H9 (cell line): ENCODE measurements around the gene LOXL1. TPM values are rescaled to one million over a fixed set of nuclear protein-coding genes. Genes with fewer than 3 reads are reported as not detected.

ENCODE experiments used
- DNase-seq: peaks from one replicate; pipeline ENCODE4 v3.0.0-alpha.2; 2017
- H2AFZ ChIP-seq: one replicate; pipeline ENCODE4 v1.6.1; 2013; ENCODE audit warnings: mild to moderate bottlenecking, low read length, control low read depth, moderate library complexity
- H2AK5ac ChIP-seq: 2 replicates; pipeline ENCODE4 v1.6.1; 2013; ENCODE audit warnings: low read length, control low read depth, mixed read lengths; ENCODE audit not compliant: insufficient read length
- H2BK120ac ChIP-seq: one replicate; pipeline ENCODE4 v1.6.1; 2013; ENCODE audit warnings: low read depth, mild to moderate bottlenecking, low read length, control low read depth, inconsistent platforms; ENCODE audit not compliant: poor library complexity, severe bottlenecking
- H2BK12ac ChIP-seq: 2 replicates; pipeline ENCODE4 v1.6.1; 2013; ENCODE audit warnings: low read length, control low read depth, mixed read lengths, low read depth; ENCODE audit not compliant: insufficient read length
- H2BK15ac ChIP-seq: 2 replicates; pipeline ENCODE4 v1.6.1; 2013; ENCODE audit warnings: low read depth, low read length, control low read depth
- H2BK20ac ChIP-seq: one replicate; pipeline ENCODE4 v1.6.1; 2013; ENCODE audit warnings: low read depth, mild to moderate bottlenecking, low read length, control low read depth, inconsistent platforms; ENCODE audit not compliant: poor library complexity, severe bottlenecking
- H2BK5ac ChIP-seq: 2 replicates; pipeline ENCODE4 v1.6.1; 2013; ENCODE audit warnings: low read length, control low read depth, mixed read lengths; ENCODE audit not compliant: insufficient read length
- H3K14ac ChIP-seq: 2 replicates; pipeline ENCODE4 v1.6.1; 2013; ENCODE audit warnings: low read length, control low read depth; ENCODE audit not compliant: insufficient read depth
- H3K18ac ChIP-seq: 2 replicates; pipeline ENCODE4 v1.6.1; 2013; ENCODE audit warnings: low read depth, mild to moderate bottlenecking, mixed read lengths, low read length, control low read depth; ENCODE audit not compliant: insufficient read length
- H3K23ac ChIP-seq: 2 replicates; pipeline ENCODE4 v1.6.1; 2013; ENCODE audit warnings: low read length, control low read depth, mixed read lengths, low read depth; ENCODE audit not compliant: insufficient read length
- H3K23me2 ChIP-seq: 2 replicates; pipeline ENCODE4 v1.6.1; 2013; ENCODE audit warnings: low read depth, mild to moderate bottlenecking, mixed read lengths, low read length, control low read depth; ENCODE audit not compliant: insufficient read length, poor library complexity, severe bottlenecking
- H3K27ac ChIP-seq: 2 replicates; pipeline ENCODE4 v1.5.1; 2013; ENCODE audit warnings: low read length, control low read depth, mixed read lengths, low read depth; ENCODE audit not compliant: insufficient read length
- H3K27me3 ChIP-seq: 2 replicates; pipeline ENCODE4 v1.6.1; 2013; ENCODE audit warnings: low read length, control low read depth, inconsistent platforms; ENCODE audit not compliant: insufficient read depth
- H3K4ac ChIP-seq: 2 replicates; pipeline ENCODE4 v1.6.1; 2013; ENCODE audit warnings: low read depth, mild to moderate bottlenecking, control low read depth, inconsistent platforms, low read length, moderate library complexity
- H3K4me1 ChIP-seq: 2 replicates; pipeline ENCODE4 v1.6.1; 2013; ENCODE audit warnings: low read length, control low read depth, inconsistent platforms; ENCODE audit not compliant: insufficient read depth
- H3K4me2 ChIP-seq: 2 replicates; pipeline ENCODE4 v1.6.1; 2013; ENCODE audit warnings: low read length, control low read depth, mixed read lengths; ENCODE audit not compliant: insufficient read length, insufficient read depth
- H3K56ac ChIP-seq: 2 replicates; pipeline ENCODE4 v1.6.1; 2013; ENCODE audit warnings: low read depth, mild to moderate bottlenecking, mixed read lengths, low read length, control low read depth; ENCODE audit not compliant: insufficient read length
- H3K79me1 ChIP-seq: 2 replicates; pipeline ENCODE4 v1.6.1; 2013; ENCODE audit warnings: low read depth, mild to moderate bottlenecking, moderate library complexity, low read length, control low read depth, inconsistent platforms; ENCODE audit not compliant: insufficient read depth, poor library complexity, severe bottlenecking
- H3K79me2 ChIP-seq: 2 replicates; pipeline ENCODE4 v1.6.1; 2013; ENCODE audit warnings: low read length, control low read depth, inconsistent platforms; ENCODE audit not compliant: insufficient read depth
- H3K9ac ChIP-seq: 2 replicates; pipeline ENCODE4 v1.6.1; 2013; ENCODE audit warnings: low read length, control low read depth, mixed read lengths; ENCODE audit not compliant: insufficient read length; ENCODE audit errors: extremely low read depth
- H3K9me3 ChIP-seq: one replicate; pipeline ENCODE4 v1.6.1; 2013; ENCODE audit warnings: low read depth, low read length, inconsistent platforms; ENCODE audit not compliant: control insufficient read depth
- H3T11ph ChIP-seq: one replicate; pipeline ENCODE4 v1.6.1; 2013; ENCODE audit warnings: mild to moderate bottlenecking, low read length, control low read depth, inconsistent platforms
- H4K20me1 ChIP-seq: one replicate; pipeline ENCODE4 v1.6.1; 2013; ENCODE audit not compliant: control insufficient read depth, insufficient read length, insufficient read depth
- H4K5ac ChIP-seq: 2 replicates; pipeline ENCODE4 v1.6.1; 2013; ENCODE audit warnings: low read depth, mild to moderate bottlenecking, mixed read lengths, low read length, control low read depth; ENCODE audit not compliant: insufficient read length
- H4K8ac ChIP-seq: replicated peaks from 2 replicates; pipeline ENCODE4 v1.6.1; 2013; ENCODE audit warnings: low read length, control low read depth, mixed read lengths, low read depth; ENCODE audit not compliant: insufficient read length
- H4K91ac ChIP-seq: 2 replicates; pipeline ENCODE4 v1.6.1; 2013; ENCODE audit warnings: low read depth, mild to moderate bottlenecking, moderate library complexity, mixed read lengths, low read length, control low read depth; ENCODE audit not compliant: insufficient read length
- H3K27ac Mint-ChIP-seq, 3 experiments: 2 replicates in 2 of 3; 3 replicates in 1 of 3; pipeline ENCODE4 v1.8.0; 2020 to 2021; ENCODE audit warnings: mixed read lengths in 3 of 3, mild to moderate bottlenecking in 1 of 3, moderate library complexity in 1 of 3
- H3K27me3 Mint-ChIP-seq: 2 replicates; pipeline ENCODE4 v1.8.0; 2021; ENCODE audit warnings: low read depth, mild to moderate bottlenecking, moderate library complexity, mixed read lengths
- H3K36me3 Mint-ChIP-seq, 3 experiments: 2 replicates in 2 of 3; 3 replicates in 1 of 3; pipeline ENCODE4 v1.8.0; 2020 to 2021; ENCODE audit warnings: low read depth in 3 of 3, mixed read lengths in 3 of 3; ENCODE audit not compliant: insufficient read depth in 1 of 3
- H3K4me1 Mint-ChIP-seq, 2 experiments: 2 replicates each; pipeline ENCODE4 v1.8.0; 2020; ENCODE audit warnings: mixed read lengths in 2 of 2
- H3K4me3 Mint-ChIP-seq, 2 experiments: 2 replicates in 1 of 2; 3 replicates in 1 of 2; pipeline ENCODE4 v1.8.0; 2020 to 2021; ENCODE audit warnings: mild to moderate bottlenecking in 2 of 2, mixed read lengths in 2 of 2, moderate library complexity in 1 of 2
- H3K9me3 Mint-ChIP-seq, 2 experiments: 2 replicates in 1 of 2; 3 replicates in 1 of 2; pipeline ENCODE4 v1.8.0; 2020; ENCODE audit warnings: mild to moderate bottlenecking in 2 of 2, mixed read lengths in 2 of 2, moderate library complexity in 1 of 2
- WGBS: extraction: QIAGEN DNeasy Blood & Tissue Kit; methylation state at CpG from one replicate; pipeline ENCODE4 v1.1.7; 2013; ENCODE audit warnings: missing lambda C conversion rate, low lambda C conversion rate, mixed read lengths; ENCODE audit not compliant: insufficient read length; ENCODE audit errors: extremely low coverage; 5-methylcytosine and 5-hydroxymethylcytosine counted together
- total RNA-seq: library from RNA; stranded (reverse); gene quantifications from 2 replicates; pipeline ENCODE4 v1.2.1, GENCODE V29; 2021
- TF ChIP-seq, protein P1 (sequence below): fragments of 200-600 bp; sonication (generic); conservative IDR thresholded peaks from 3 replicates; pipeline ENCODE4 v1.8.0; 2021; ENCODE audit warnings: antibody characterized with exemption, mild to moderate bottlenecking

Gene LOXL1
- total RNA-seq, 1 experiment from 2014 or later, result 9.1 TPM

DNA sequence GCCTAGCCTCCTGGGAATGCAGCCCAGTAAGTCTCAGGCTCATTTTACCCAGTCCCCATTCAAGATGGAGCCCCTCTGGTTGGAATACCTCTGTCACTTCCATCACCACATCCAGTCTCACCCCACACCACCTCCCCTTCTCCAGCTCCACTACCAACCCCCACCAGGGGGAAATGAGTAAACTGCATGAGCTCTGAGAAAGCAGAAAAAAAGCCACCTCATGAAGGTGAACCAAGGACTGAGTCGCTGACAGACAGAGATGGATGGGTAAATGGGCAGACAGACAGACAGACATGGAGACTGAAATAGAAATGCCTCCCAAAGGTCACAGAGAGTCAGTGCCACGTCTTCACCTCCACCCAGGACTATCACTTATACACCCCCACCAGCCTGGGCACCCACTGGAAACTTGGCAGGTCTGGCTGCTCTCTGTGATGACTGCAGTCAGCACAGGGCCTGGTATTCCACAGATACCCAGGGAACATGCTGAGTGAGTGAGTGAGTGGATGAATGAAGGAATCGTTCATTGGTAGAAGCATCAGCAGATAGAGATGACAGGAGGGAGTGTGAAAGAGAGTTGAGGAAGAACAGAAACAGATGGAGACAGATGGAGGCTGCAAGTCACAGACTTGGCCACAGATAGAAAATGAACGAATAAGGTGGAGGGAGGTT lies 4.9 kb upstream of the LOXL1 start:
- H3K27ac Mint-ChIP-seq, result no peak overlapping the region; a peak in 1 of 7 replicates
- no peak overlapping the region for H3K18ac ChIP-seq
- H3K23me2 ChIP-seq, result peaks cover 4% of the 10 kb centered on the region
- no CpG with 5 or more reads among the region's 4 CpGs for WGBS
- H3K14ac ChIP-seq, result no peak overlapping the region; the same call in 1 of the 2 replicates
- H2BK5ac ChIP-seq, result no peak overlapping the region
- no peak overlapping the region for H4K8ac ChIP-seq
- no peaks in the 10 kb centered on the region for H4K20me1 ChIP-seq
- H3T11ph ChIP-seq, result no peak overlapping the region
- H3K4me2 ChIP-seq, result no peak overlapping the region
- H3K4me1 ChIP-seq, result peaks cover 19% of the 10 kb centered on the region; the same call in 1 of the 2 replicates
- TF ChIP-seq, protein P1, sequence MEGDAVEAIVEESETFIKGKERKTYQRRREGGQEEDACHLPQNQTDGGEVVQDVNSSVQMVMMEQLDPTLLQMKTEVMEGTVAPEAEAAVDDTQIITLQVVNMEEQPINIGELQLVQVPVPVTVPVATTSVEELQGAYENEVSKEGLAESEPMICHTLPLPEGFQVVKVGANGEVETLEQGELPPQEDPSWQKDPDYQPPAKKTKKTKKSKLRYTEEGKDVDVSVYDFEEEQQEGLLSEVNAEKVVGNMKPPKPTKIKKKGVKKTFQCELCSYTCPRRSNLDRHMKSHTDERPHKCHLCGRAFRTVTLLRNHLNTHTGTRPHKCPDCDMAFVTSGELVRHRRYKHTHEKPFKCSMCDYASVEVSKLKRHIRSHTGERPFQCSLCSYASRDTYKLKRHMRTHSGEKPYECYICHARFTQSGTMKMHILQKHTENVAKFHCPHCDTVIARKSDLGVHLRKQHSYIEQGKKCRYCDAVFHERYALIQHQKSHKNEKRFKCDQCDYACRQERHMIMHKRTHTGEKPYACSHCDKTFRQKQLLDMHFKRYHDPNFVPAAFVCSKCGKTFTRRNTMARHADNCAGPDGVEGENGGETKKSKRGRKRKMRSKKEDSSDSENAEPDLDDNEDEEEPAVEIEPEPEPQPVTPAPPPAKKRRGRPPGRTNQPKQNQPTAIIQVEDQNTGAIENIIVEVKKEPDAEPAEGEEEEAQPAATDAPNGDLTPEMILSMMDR, result no peak
- H3K27me3 Mint-ChIP-seq, result peaks cover 13% of the 10 kb centered on the region
- H3K9ac ChIP-seq, result no peak overlapping the region
- no peaks in the 10 kb centered on the region for H3K79me1 ChIP-seq
- peaks cover 19 to 23% (median 19%) of the 10 kb centered on the region in 3 experiments for H3K36me3 Mint-ChIP-seq
- H3K9me3 Mint-ChIP-seq, result peaks cover 6 to 13% of the 10 kb centered on the region in 2 experiments; a peak in 4 of 5 replicates
- DNase-seq, result no peak
- H3K27ac ChIP-seq, result no peak overlapping the region
- H4K91ac ChIP-seq, result no peak overlapping the region
- peaks cover 45 to 52% of the 10 kb centered on the region in 2 experiments for H3K4me1 Mint-ChIP-seq
- H3K56ac ChIP-seq, result no peak overlapping the region
- H2BK15ac ChIP-seq, result no peak overlapping the region
- H2BK120ac ChIP-seq, result no peak overlapping the region
- no peak overlapping the region for H2AK5ac ChIP-seq
- H4K5ac ChIP-seq, result no peak overlapping the region
- no peaks in the 10 kb centered on the region for H3K9me3 ChIP-seq
- H2BK12ac ChIP-seq, result no peak overlapping the region
- no peaks in the 10 kb centered on the region for H3K27me3 ChIP-seq
- no peak overlapping the region for H2AFZ ChIP-seq
- no peak overlapping the region for H2BK20ac ChIP-seq
- H3K79me2 ChIP-seq, result no peaks in the 10 kb centered on the region
- no peak overlapping the region for H3K23ac ChIP-seq
- no peak overlapping the region; a peak in 1 of 5 replicates for H3K4me3 Mint-ChIP-seq
- H3K4ac ChIP-seq, result no peak overlapping the region
